ENCODE measurements around the gene PXMP4.

PXMP4 gene

DNA sequence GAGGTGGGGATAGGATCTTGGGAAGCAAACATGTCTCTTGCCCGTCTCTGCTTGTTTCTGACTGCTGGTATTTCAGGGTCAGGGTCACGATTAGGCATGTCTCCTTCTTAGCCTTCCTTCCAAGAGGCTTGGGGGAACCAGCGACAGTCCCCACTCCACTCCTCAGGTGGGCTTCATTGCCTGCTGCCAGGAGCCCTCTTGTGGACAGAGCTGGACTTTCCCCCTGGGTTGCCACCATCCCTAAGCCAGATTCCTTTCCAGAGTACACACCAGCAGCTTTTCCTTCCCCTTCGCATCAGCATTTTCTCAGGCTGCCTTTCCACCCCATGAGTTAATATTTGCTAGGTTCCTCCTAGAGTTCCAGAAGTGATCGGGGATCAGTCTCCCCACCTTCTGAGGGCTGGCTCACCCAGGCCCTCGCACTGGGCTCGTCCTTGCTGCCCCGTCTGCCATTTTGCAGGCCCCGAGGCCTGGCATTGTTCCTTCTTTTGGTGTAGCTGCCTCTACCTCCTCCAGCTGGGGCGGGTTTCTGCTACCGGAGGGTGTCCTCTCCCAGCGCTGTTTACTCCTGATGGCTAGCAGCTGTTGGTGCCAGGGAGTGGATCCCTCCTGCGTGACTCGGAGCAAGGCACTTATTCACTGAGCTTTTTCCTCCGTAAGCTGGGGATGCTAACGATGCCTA is 66.8 kb downstream of the PXMP4 start:
- in situ Hi-C loops (cut with MboI; ENCODE audit: low sequenced_read_pairs, unreplicated experiment), result no loop called here
- TF ChIP-seq, protein P1, sequence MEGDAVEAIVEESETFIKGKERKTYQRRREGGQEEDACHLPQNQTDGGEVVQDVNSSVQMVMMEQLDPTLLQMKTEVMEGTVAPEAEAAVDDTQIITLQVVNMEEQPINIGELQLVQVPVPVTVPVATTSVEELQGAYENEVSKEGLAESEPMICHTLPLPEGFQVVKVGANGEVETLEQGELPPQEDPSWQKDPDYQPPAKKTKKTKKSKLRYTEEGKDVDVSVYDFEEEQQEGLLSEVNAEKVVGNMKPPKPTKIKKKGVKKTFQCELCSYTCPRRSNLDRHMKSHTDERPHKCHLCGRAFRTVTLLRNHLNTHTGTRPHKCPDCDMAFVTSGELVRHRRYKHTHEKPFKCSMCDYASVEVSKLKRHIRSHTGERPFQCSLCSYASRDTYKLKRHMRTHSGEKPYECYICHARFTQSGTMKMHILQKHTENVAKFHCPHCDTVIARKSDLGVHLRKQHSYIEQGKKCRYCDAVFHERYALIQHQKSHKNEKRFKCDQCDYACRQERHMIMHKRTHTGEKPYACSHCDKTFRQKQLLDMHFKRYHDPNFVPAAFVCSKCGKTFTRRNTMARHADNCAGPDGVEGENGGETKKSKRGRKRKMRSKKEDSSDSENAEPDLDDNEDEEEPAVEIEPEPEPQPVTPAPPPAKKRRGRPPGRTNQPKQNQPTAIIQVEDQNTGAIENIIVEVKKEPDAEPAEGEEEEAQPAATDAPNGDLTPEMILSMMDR (IDR thresholded peaks at IDR 0.05; ENCODE audit: borderline replicate concordance, control extremely low read depth, extremely low read depth, insufficient read depth, missing control alignments), result peak; percentile 67
- DNase-seq (ENCODE audit: low spot score), result peak; percentile 83
